K562 (cell line): Measurements from ENCODE around the gene TRAF1. TPM values are rescaled to one million over a fixed set of nuclear protein-coding genes. Genes with fewer than 3 reads are reported as not detected.
A peak's percentile ranks its signal among the peaks of the same experiment; 100 is the strongest.

Experiments used
- ATAC-seq: fragments of 200-7000 bp; cut with Tn5 transposase; 3 replicates; pipeline ENCODE4 v1.9.1; 2020; ENCODE audit warnings: moderate library complexity
- BruUV-seq: library from RNA; stranded (reverse); fragments of 400-500 nt; replicated peaks from 2 replicates; lab custom pipeline; 2021; lab: Mats Ljungman, UMichigan
- CTCF ChIA-PET: fragments of 300-600 bp; formaldehyde crosslinking; extraction: SDS; loops from one replicate; lab custom pipeline; 2021; ENCODE audit warnings: low intra/inter-chr PET ratio; lab: Yijun Ruan, JAX
- POLR2A ChIA-PET: fragments of 300-600, 350-650 bp; sonication (Branson Sonifier 250); formaldehyde crosslinking; extraction: SDS; loops from one replicate; lab custom pipeline; 2021; ENCODE audit warnings: antibody characterized with exemption, inconsistent platforms; lab: Yijun Ruan, JAX
- DNase-seq, 4 experiments: peaks; one replicate each; pipeline versions ENCODE4 v3.0.0 to v3.0.0-alpha.2; 2011 to 2018; ENCODE audit warnings: low spot score in 3 of 4, mixed read lengths in 3 of 4; ENCODE audit errors: extremely low read depth in 1 of 4
- FAIRE-seq: peaks from 2 replicates; lab custom pipeline; 2011; peaks lifted over from hg19 to GRCh38; lab: Jason Lieb, UNC
- H2AFZ ChIP-seq: 2 replicates; pipeline ENCODE4 v1.6.0; 2011; ENCODE audit warnings: low read depth, low read length, control low read depth, inconsistent platforms
- H3K27ac ChIP-seq: fragments of 200-600 bp; 3 replicates; pipeline ENCODE4 v1.8.0; 2011; ENCODE audit warnings: low read depth, mild to moderate bottlenecking, control low read depth, inconsistent platforms, low read length, moderate library complexity, mixed read lengths; ENCODE audit errors: extremely low read depth
- H3K27me3 ChIP-seq, 2 experiments: fragments of 300-600 bp in 1 of 2; 2 replicates in 1 of 2; 3 replicates in 1 of 2; pipeline versions ENCODE4 v1.6.0 to v1.8.0; 2011; ENCODE audit warnings: inconsistent platforms in 2 of 2, low read length in 2 of 2, mild to moderate bottlenecking in 1 of 2, mixed read lengths in 1 of 2, moderate library complexity in 1 of 2; ENCODE audit not compliant: control insufficient read depth in 2 of 2, insufficient read depth in 2 of 2
- H3K36me3 ChIP-seq: fragments of 300-600 bp; 3 replicates; pipeline ENCODE4 v1.8.0; 2011; ENCODE audit warnings: mild to moderate bottlenecking, low read length, inconsistent platforms; ENCODE audit not compliant: control insufficient read depth, insufficient read depth
- H3K4me1 ChIP-seq, 2 experiments: fragments of 200-600 bp in 1 of 2; replicated peaks in 1 of 2; 2 replicates in 1 of 2; 3 replicates in 1 of 2; pipeline versions ENCODE4 v1.5.1 to v1.8.0; 2011; ENCODE audit warnings: inconsistent platforms in 2 of 2, low read length in 2 of 2, mild to moderate bottlenecking in 1 of 2, mixed read lengths in 1 of 2, moderate library complexity in 1 of 2; ENCODE audit not compliant: control insufficient read depth in 2 of 2, insufficient read depth in 2 of 2
- H3K4me2 ChIP-seq: 2 replicates; pipeline ENCODE4 v1.6.1; 2011; ENCODE audit warnings: low read length, control low read depth, inconsistent platforms, mixed read lengths; ENCODE audit not compliant: insufficient read depth
- H3K4me3 ChIP-seq: fragments of 200-600 bp; sonication (generic), shearing (Covaris generic); 2 replicates; pipeline ENCODE4 v1.5.1; 2016; ENCODE audit warnings: control low read depth, inconsistent platforms
- H3K79me2 ChIP-seq: fragments of 200-600 bp; 3 replicates; pipeline ENCODE4 v1.8.0; 2011; ENCODE audit warnings: low read length, inconsistent platforms; ENCODE audit not compliant: control insufficient read depth, insufficient read depth
- H3K9ac ChIP-seq, 2 experiments: 2 replicates each; pipeline versions ENCODE4 v1.6.0 to v1.6.1; 2011; ENCODE audit warnings: low read depth in 2 of 2, low read length in 2 of 2, control low read depth in 1 of 2, inconsistent platforms in 1 of 2, mild to moderate bottlenecking in 1 of 2, mixed read lengths in 1 of 2; ENCODE audit not compliant: insufficient read depth in 1 of 2
- H3K9me1 ChIP-seq: one replicate; pipeline ENCODE4 v1.6.0; 2011; ENCODE audit warnings: inconsistent platforms, mild to moderate bottlenecking, low read length, moderate library complexity; ENCODE audit not compliant: control insufficient read depth, insufficient read depth
- H3K9me3 ChIP-seq: replicated peaks from 2 replicates; pipeline ENCODE4 v1.5.1; 2011; ENCODE audit warnings: low read depth, low read length, inconsistent platforms; ENCODE audit not compliant: control insufficient read depth, insufficient read depth
- H4K20me1 ChIP-seq: replicated peaks from 2 replicates; pipeline ENCODE4 v1.6.1; 2011; ENCODE audit warnings: low read length, inconsistent platforms, mixed read lengths; ENCODE audit not compliant: control insufficient read depth, insufficient read depth
- DNMT1 ChIP-seq: fragments of 450-650 bp; IDR thresholded peaks from 2 replicates; pipeline ENCODE4 v1.6.1; 2016; ENCODE audit warnings: antibody characterized with exemption, mild to moderate bottlenecking
- NR4A1 ChIP-seq, 2 experiments: fragments of 250-450 bp in 1 of 2; fragments of 450-650 bp in 1 of 2; sonication (Bioruptor Pico) in 1 of 2; IDR thresholded peaks; 2 replicates each; pipeline versions ENCODE4 v1.4.0 to v1.6.1; 2016 to 2020; ENCODE audit warnings: mild to moderate bottlenecking in 2 of 2, missing compliant biosample characterization in 1 of 2, missing genetic modification characterization in 1 of 2, moderate library complexity in 1 of 2
- RNF2 ChIP-seq: sonication (generic); IDR thresholded peaks from 2 replicates; pipeline ENCODE4 v1.6.1; 2016
- SETDB1 ChIP-seq: IDR thresholded peaks from one replicate; pipeline ENCODE4 v1.6.1; 2012; ENCODE audit warnings: low read length, control low read depth, inconsistent platforms
- ZBTB7A ChIP-seq: IDR thresholded peaks from 2 replicates; pipeline ENCODE4 v1.6.1; 2011; ENCODE audit warnings: low read depth, mild to moderate bottlenecking, low read length, moderate library complexity, borderline replicate concordance; ENCODE audit not compliant: control insufficient read depth
- ZNF224 ChIP-seq: sonication (generic); formaldehyde crosslinking; IDR thresholded peaks from 2 replicates; pipeline ENCODE4 v1.8.0; 2022; ENCODE audit warnings: mild to moderate bottlenecking, missing genetic modification reagents
- WGBS: fragments of 100-300 bp; shearing (Covaris generic); methylation state at CpG from one replicate; pipeline ENCODE4 v1.1.6; 2016; ENCODE audit warnings: low coverage, mixed read lengths; ENCODE audit not compliant: insufficient coverage; ENCODE audit errors: missing lambda C conversion rate; 5-methylcytosine and 5-hydroxymethylcytosine counted together
- in situ Hi-C: fragments of 300-500 bp; cut with MboI; formaldehyde crosslinking; loops from 4 replicates; pipeline ENCODE4 v1.15.0; 2018; ENCODE audit warnings: inconsistent platforms, mixed read lengths
- intact Hi-C: fragments of 100-400 bp; cut with micrococcal nuclease; formaldehyde crosslinking; loops from 2 replicates; pipeline ENCODE4 v1.14.2; 2022
- polyA plus RNA-seq, 8 experiments: library from polyadenylated mRNA; depleted of rRNA in 4 of 8; stranded (reverse) in 5 of 8; unstranded in 3 of 8; fragments of >200 nt; fragmentation: Nextera tagmentation in 2 of 8; fragmentation: Illumina TruSeq in 1 of 8; extraction: Ambion mirVana in 2 of 8; extraction: Trizol in 1 of 8; gene quantifications; 2 replicates each; pipeline versions ENCODE4 v1.2.1 to v1.2.3, GENCODE V29; 2011 to 2014; ENCODE audit warnings: inconsistent platforms in 1 of 8, missing spikeins in 1 of 8
- total RNA-seq, 7 experiments: library from RNA; depleted of rRNA in 6 of 7; stranded (reverse); fragments of >200 nt in 6 of 7; fragmentation: Illumina TruSeq in 2 of 7; extraction: Trizol in 2 of 7; gene quantifications; 2 replicates each; pipeline versions ENCODE4 v1.2.1 to v1.2.3, GENCODE V29; 2011 to 2021; ENCODE audit warnings: low replicate concordance in 1 of 7
- TF ChIP-seq, protein P1 (sequence below): sonication (generic); formaldehyde crosslinking; IDR thresholded peaks from 2 replicates; pipeline ENCODE4 v1.5.0; 2020; ENCODE audit warnings: missing genetic modification reagents
- TF ChIP-seq, protein P2 (sequence below): fragments of 250-450 bp; sonication (Bioruptor Pico); IDR thresholded peaks from 2 replicates; pipeline ENCODE4 v1.8.0; 2022; ENCODE audit warnings: inconsistent platforms, mild to moderate bottlenecking, moderate library complexity, borderline replicate concordance

Gene TRAF1
- total and polyA plus RNA-seq, 9 of the 15 experiments (the other 6 are each of a cell fraction or from before 2014, with no cell fraction given) = 0.01 to 1.1 (median 0.04) TPM; not detected in 2

DNA sequence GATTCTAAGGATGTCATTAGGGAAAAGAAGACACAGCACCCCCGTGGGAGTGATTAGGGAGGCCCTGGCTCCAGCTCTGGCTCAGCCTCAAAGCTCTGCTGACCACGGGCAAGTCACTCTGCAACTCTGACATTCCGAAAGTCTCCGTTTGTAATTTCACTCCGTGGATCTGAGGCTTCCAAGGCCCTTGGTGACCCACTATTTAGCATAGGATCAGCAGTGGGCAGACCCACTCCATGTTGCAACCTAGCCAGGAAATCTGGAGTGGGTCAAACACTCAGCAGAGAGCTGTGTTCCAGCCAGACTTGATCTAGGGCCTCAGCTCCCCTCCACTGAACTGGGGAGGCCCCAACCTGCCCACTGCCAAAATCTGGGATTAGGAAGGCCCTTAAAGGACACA is 61.4 kb downstream of the TRAF1 start:
- Histone ChIP-seq H3K9me1 (peaks cover 8% of the 10 kb centered on the region), H3K27ac (no peak overlapping the region), H4K20me1 (no peaks in the 10 kb centered on the region), H3K9ac (peak overlapping the region in 1 of 2 experiments; percentile 67; a peak in 2 of 4 replicates), H3K36me3 (peaks cover 90% of the 10 kb centered on the region), H3K79me2 (peaks cover 16% of the 10 kb centered on the region), H3K4me2 (no peak overlapping the region), H2AFZ (no peak overlapping the region), H3K4me3 (no peak overlapping the region), H3K4me1 (peaks cover 13 to 24% of the 10 kb centered on the region in 2 experiments), H3K9me3 (no peaks in the 10 kb centered on the region), H3K27me3 (no peaks in the 10 kb centered on the region)
- 84% methylated on average over 5 of the region's 5 CpGs for WGBS
- peak in 1 of 4 experiments; percentile 43 for DNase-seq
- ChIA-PET POLR2A (interaction anchor here (0.5 to 5.5 kb wide), 13 partner anchors 8 to 53 kb away, joined by 3 to 47 read pairs (median 4); partner anchors contain the start of genes PHF19 and PSMD5), CTCF (no interaction called here)
- no TSS peak for BruUV-seq
- TF ChIP-seq NR4A1 (CRISPR knock-in tag; IDR thresholded peaks at IDR 0.05) = 0 out of 2 replicates have a peak, but pooled peaks have one; percentile 33
- no peak for TF ChIP-seq NR4A1 (tag; IDR thresholded peaks at IDR 0.05)
- TF ChIP-seq ZNF224 (CRISPR knock-in tag) = no peak
- no peak for ATAC-seq
- intact Hi-C loops (loop anchor here (5.0 to 10.0 kb wide), 2 partner anchors 108 to 250 kb away; no protein-coding TSS in a partner anchor), in situ Hi-C loops (no loop called here)
- FAIRE-seq = no peak

DNA sequence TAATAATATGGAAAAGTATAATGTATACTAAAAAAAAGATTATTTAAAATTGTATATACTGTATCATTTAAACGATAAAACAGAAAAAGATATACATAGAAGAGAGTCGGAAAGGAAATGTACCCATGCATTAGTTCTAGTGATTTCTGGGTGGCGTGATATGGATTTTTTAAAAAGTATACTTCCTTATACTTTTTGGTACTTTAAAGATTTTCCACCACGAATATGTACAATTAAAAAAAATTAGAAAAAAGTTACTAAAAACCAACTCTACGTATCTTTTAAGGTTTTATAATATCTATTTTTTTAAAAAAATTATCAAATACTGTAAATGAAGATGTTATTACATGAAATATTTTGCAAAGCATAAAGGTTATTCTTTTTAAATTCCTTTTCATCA is 61.9 kb downstream of the TRAF1 start:
- Histone ChIP-seq H3K4me2 (no peak overlapping the region), H3K4me3 (no peak overlapping the region), H3K36me3 (peaks cover 90% of the 10 kb centered on the region), H3K4me1 (peaks cover 13 to 23% of the 10 kb centered on the region in 2 experiments), H2AFZ (no peak overlapping the region), H3K27me3 (no peaks in the 10 kb centered on the region), H3K9me3 (no peaks in the 10 kb centered on the region), H4K20me1 (no peaks in the 10 kb centered on the region), H3K9me1 (peaks cover 8% of the 10 kb centered on the region), H3K79me2 (peaks cover 16% of the 10 kb centered on the region), H3K27ac (no peak overlapping the region), H3K9ac (no peak overlapping the region)
- ChIA-PET POLR2A (interaction anchor here (0.5 to 5.5 kb wide), 11 partner anchors 9 to 54 kb away, joined by 3 to 47 read pairs (median 4); partner anchors contain the start of genes PHF19 and PSMD5), CTCF (no interaction called here)
- DNase-seq = no peak
- ATAC-seq = no peak
- no TSS peak for BruUV-seq
- in situ Hi-C loops (no loop called here), intact Hi-C loops (loop anchor here (5.0 to 10.0 kb wide), 2 partner anchors 107 to 250 kb away; no protein-coding TSS in a partner anchor)
- FAIRE-seq = no peak
- WGBS = 89% methylated on average over 5 of the region's 5 CpGs
- TF ChIP-seq ZBTB7A (no peak), RNF2 (no peak), DNMT1 (no peak), SETDB1 (no peak)
- TF ChIP-seq, protein P1, sequence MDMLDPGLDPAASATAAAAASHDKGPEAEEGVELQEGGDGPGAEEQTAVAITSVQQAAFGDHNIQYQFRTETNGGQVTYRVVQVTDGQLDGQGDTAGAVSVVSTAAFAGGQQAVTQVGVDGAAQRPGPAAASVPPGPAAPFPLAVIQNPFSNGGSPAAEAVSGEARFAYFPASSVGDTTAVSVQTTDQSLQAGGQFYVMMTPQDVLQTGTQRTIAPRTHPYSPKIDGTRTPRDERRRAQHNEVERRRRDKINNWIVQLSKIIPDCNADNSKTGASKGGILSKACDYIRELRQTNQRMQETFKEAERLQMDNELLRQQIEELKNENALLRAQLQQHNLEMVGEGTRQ (CRISPR knock-in tag) = no peak
- TF ChIP-seq, protein P2, sequence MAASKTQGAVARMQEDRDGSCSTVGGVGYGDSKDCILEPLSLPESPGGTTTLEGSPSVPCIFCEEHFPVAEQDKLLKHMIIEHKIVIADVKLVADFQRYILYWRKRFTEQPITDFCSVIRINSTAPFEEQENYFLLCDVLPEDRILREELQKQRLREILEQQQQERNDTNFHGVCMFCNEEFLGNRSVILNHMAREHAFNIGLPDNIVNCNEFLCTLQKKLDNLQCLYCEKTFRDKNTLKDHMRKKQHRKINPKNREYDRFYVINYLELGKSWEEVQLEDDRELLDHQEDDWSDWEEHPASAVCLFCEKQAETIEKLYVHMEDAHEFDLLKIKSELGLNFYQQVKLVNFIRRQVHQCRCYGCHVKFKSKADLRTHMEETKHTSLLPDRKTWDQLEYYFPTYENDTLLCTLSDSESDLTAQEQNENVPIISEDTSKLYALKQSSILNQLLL = peak; percentile 94; the same call in 1 of the 2 replicates
